OCI-LY1 (cell line): ENCODE results near the gene OSTN.

Source experiments
- H2AFZ ChIP-seq: fragments of 200-600 bp; sonication (generic), shearing (Covaris generic); 2 replicates; pipeline ENCODE4 v1.6.0; 2014; ENCODE audit warnings: antibody characterized with exemption, mild to moderate bottlenecking, low read length
- H3F3A ChIP-seq: fragments of 200-600 bp; sonication (generic), shearing (Covaris generic); 2 replicates; pipeline ENCODE4 v1.6.0; 2014; ENCODE audit warnings: mild to moderate bottlenecking, antibody characterized with exemption, low read length, moderate library complexity; ENCODE audit not compliant: insufficient read depth
- H3K27ac ChIP-seq: fragments of 200-600 bp; sonication (generic); 2 replicates; pipeline ENCODE4 v1.5.1; 2014; ENCODE audit warnings: low read length, mixed run types, mild to moderate bottlenecking, low read depth; ENCODE audit not compliant: poor library complexity, severe bottlenecking
- H3K27me3 ChIP-seq: fragments of 200-600 bp; sonication (generic); 2 replicates; pipeline ENCODE4 v1.6.0; 2014; ENCODE audit warnings: antibody characterized with exemption, mild to moderate bottlenecking, low read length, moderate library complexity; ENCODE audit not compliant: insufficient read depth
- H3K36me3 ChIP-seq: fragments of 200-600 bp; sonication (generic); 2 replicates; pipeline ENCODE4 v1.6.1; 2014; ENCODE audit warnings: mild to moderate bottlenecking, antibody characterized with exemption, low read length, moderate library complexity, mixed read lengths; ENCODE audit not compliant: insufficient read depth
- H3K4me1 ChIP-seq: fragments of 200-600 bp; sonication (generic); 2 replicates; pipeline ENCODE4 v1.5.1; 2014; ENCODE audit warnings: mild to moderate bottlenecking, low read length, moderate library complexity; ENCODE audit not compliant: insufficient read depth, severe bottlenecking
- H3K4me2 ChIP-seq: fragments of 200-600 bp; sonication (generic), shearing (Covaris generic); 2 replicates; pipeline ENCODE4 v1.6.1; 2014; ENCODE audit warnings: low read length
- H3K4me3 ChIP-seq: fragments of 200-600 bp; sonication (generic); 2 replicates; pipeline ENCODE4 v1.5.1; 2014; ENCODE audit warnings: low read length, low read depth, mild to moderate bottlenecking, mixed read lengths; ENCODE audit not compliant: poor library complexity, severe bottlenecking
- H3K79me2 ChIP-seq: fragments of 200-600 bp; shearing (Covaris generic); 2 replicates; pipeline ENCODE4 v1.6.1; 2016; ENCODE audit warnings: mixed run types, low read length, mixed read lengths; ENCODE audit not compliant: insufficient read depth
- H3K9ac ChIP-seq: fragments of 200-600 bp; sonication (generic), shearing (Covaris generic); 2 replicates; pipeline ENCODE4 v1.6.1; 2014; ENCODE audit warnings: mild to moderate bottlenecking, low read length, mixed read lengths
- H3K9me2 ChIP-seq: fragments of 200-600 bp; sonication (generic), shearing (Covaris generic); 2 replicates; pipeline ENCODE4 v1.6.1; 2014; ENCODE audit warnings: low read depth, mild to moderate bottlenecking, low read length, mixed read lengths
- H3K9me3 ChIP-seq: fragments of 200-600 bp; shearing (Covaris generic); 2 replicates; pipeline ENCODE4 v1.6.1; 2014; ENCODE audit warnings: low read length, mixed read lengths
- H4K20me1 ChIP-seq: fragments of 200-600 bp; sonication (generic), shearing (Covaris generic); 2 replicates; pipeline ENCODE4 v1.6.0; 2016; ENCODE audit warnings: mild to moderate bottlenecking, low read length; ENCODE audit not compliant: insufficient read depth
- CTCF ChIP-seq: fragments of 200-600 bp; sonication (generic), shearing (Covaris generic); IDR thresholded peaks from 2 replicates; pipeline ENCODE4 v1.5.1; 2017; ENCODE audit warnings: mild to moderate bottlenecking, antibody characterized with exemption, low read length, moderate library complexity, mixed read lengths
- EZH2 ChIP-seq: fragments of 200-600 bp; sonication (generic), shearing (Covaris generic); IDR thresholded peaks from 2 replicates; pipeline ENCODE4 v1.8.0; 2017; ENCODE audit warnings: borderline replicate concordance, mixed run types, mild to moderate bottlenecking, antibody characterized with exemption, low read length, moderate library complexity, mixed read lengths

The OSTN gene

GRCh38 chr3:191260431-191261303 is 61.6 kb downstream of the OSTN start:
- Histone ChIP-seq H3K27me3 (no peaks in the 10 kb centered on the region), H3K9me2 (no peaks in the 10 kb centered on the region), H4K20me1 (no peaks in the 10 kb centered on the region), H3K4me3 (no peak overlapping the region), H2AFZ (no peak overlapping the region), H3K9ac (no peak overlapping the region), H3K4me1 (no peaks in the 10 kb centered on the region), H3F3A (no peaks in the 10 kb centered on the region), H3K79me2 (no peaks in the 10 kb centered on the region), H3K36me3 (no peaks in the 10 kb centered on the region), H3K27ac (no peak overlapping the region), H3K4me2 (no peak overlapping the region), H3K9me3 (no peaks in the 10 kb centered on the region)
- no peak for TF ChIP-seq EZH2

- H3K36me3 ChIP-seq: no peaks in the 10 kb centered on the region
- H3K9me2 ChIP-seq: no peaks in the 10 kb centered on the region
- H3K27me3 ChIP-seq: no peaks in the 10 kb centered on the region
- TF ChIP-seq CTCF (no peak), EZH2 (no peak)
- no peak overlapping the region for H3K4me3 ChIP-seq
- H2AFZ ChIP-seq: no peak overlapping the region
- H3K27ac ChIP-seq: no peak overlapping the region
- H4K20me1 ChIP-seq: no peaks in the 10 kb centered on the region
- H3K4me2 ChIP-seq: no peak overlapping the region
- H3K9me3 ChIP-seq: no peaks in the 10 kb centered on the region
- H3F3A ChIP-seq: no peaks in the 10 kb centered on the region
- no peaks in the 10 kb centered on the region for H3K4me1 ChIP-seq
- no peak overlapping the region for H3K9ac ChIP-seq
- no peaks in the 10 kb centered on the region for H3K79me2 ChIP-seq
Observed at GRCh38 chr3:191261304-191261638, 62.2 kb downstream of the OSTN start.

- no peaks in the 10 kb centered on the region for H3K9me3 ChIP-seq
- H3K9me2 ChIP-seq: no peaks in the 10 kb centered on the region
- no peaks in the 10 kb centered on the region for H3K27me3 ChIP-seq
- no peaks in the 10 kb centered on the region for H3K79me2 ChIP-seq
- H3K4me1 ChIP-seq: no peaks in the 10 kb centered on the region
- TF ChIP-seq CTCF: no peak
- no peak for TF ChIP-seq EZH2
- H3K4me2 ChIP-seq: no peak overlapping the region
- no peak overlapping the region for H3K4me3 ChIP-seq
- no peak overlapping the region for H2AFZ ChIP-seq
- H3K27ac ChIP-seq: no peak overlapping the region
- H3K9ac ChIP-seq: no peak overlapping the region
- no peaks in the 10 kb centered on the region for H4K20me1 ChIP-seq
- H3K36me3 ChIP-seq: no peaks in the 10 kb centered on the region
- no peaks in the 10 kb centered on the region for H3F3A ChIP-seq
Observed at GRCh38 chr3:191262650-191263049, 63.6 kb downstream of the OSTN start.

GRCh38 chr3:191263365-191263764 is 64.3 kb downstream of the OSTN start:
- no peak overlapping the region for H3K4me2 ChIP-seq

More at GRCh38 chr3:191263365-191263764, 64.3 kb downstream of the OSTN start:
- no peaks in the 10 kb centered on the region for H3K27me3 ChIP-seq
- no peaks in the 10 kb centered on the region for H3K79me2 ChIP-seq
- H3K9me2 ChIP-seq: no peaks in the 10 kb centered on the region
- no peaks in the 10 kb centered on the region for H3K9me3 ChIP-seq
- no peak overlapping the region for H3K9ac ChIP-seq
- no peaks in the 10 kb centered on the region for H3K36me3 ChIP-seq
- H3F3A ChIP-seq: no peaks in the 10 kb centered on the region
- no peaks in the 10 kb centered on the region for H3K4me1 ChIP-seq
- TF ChIP-seq EZH2 (no peak), CTCF (no peak)
- no peak overlapping the region for H3K27ac ChIP-seq
- H3K4me3 ChIP-seq: no peak overlapping the region
- H4K20me1 ChIP-seq: no peaks in the 10 kb centered on the region
- no peak overlapping the region for H2AFZ ChIP-seq
